Liver (tissue), 3 donors: ENCODE measurements around the gene AHRR.

Experiments
- CTCF ChIP-seq: fragments of 150-350 bp; IDR thresholded peaks from 2 replicates; pipeline ENCODE4 v1.5.1; 2017; ENCODE audit warnings: improper control_type of control experiment, low read depth, low read length; ENCODE audit not compliant: missing input control
- EGR1 ChIP-seq, 2 donors: IDR thresholded peaks; 2 replicates each; pipeline ENCODE4 v1.6.1; 2016 to 2018; ENCODE audit warnings: antibody characterized with exemption in 2 of 2, low read depth in 2 of 2
- FOXA1 ChIP-seq: IDR thresholded peaks from 2 replicates; pipeline ENCODE4 v1.6.1; 2016; ENCODE audit warnings: antibody characterized with exemption
- MAX ChIP-seq: IDR thresholded peaks from 2 replicates; pipeline ENCODE4 v1.6.1; 2016; ENCODE audit warnings: antibody characterized with exemption
- REST ChIP-seq: IDR thresholded peaks from 2 replicates; pipeline ENCODE4 v1.6.1; 2016; ENCODE audit warnings: antibody characterized with exemption, mild to moderate bottlenecking
- TAF1 ChIP-seq: conservative IDR thresholded peaks from 2 replicates; pipeline ENCODE4 v1.6.1; 2016; ENCODE audit warnings: antibody characterized with exemption, mild to moderate bottlenecking
- YY1 ChIP-seq: IDR thresholded peaks from 2 replicates; pipeline ENCODE4 v1.6.1; 2016; ENCODE audit warnings: antibody characterized with exemption, mild to moderate bottlenecking
- donor health status: healthy.
- donor health status: healthy.

- TF ChIP-seq CTCF (no peak), MAX (no peak), REST (no peak), EGR1 (IDR thresholded peaks at IDR 0.05; ENCODE audit: low read depth in 2 of 2) (no peak), TAF1 (no peak), FOXA1 (no peak), YY1 (no peak)
Observed at GRCh38 chr5:402615-403359, 81.3 kb downstream of the AHRR start.
